OCI-LY3 (cell line): ENCODE results near the gene FHL2.

Experiments
- CTCF ChIP-seq: fragments of 200-600, 300-600 bp; sonication (generic); IDR thresholded peaks from 2 replicates; pipeline ENCODE4 v1.5.1; 2014; ENCODE audit warnings: antibody characterized with exemption, low read length, low read depth
- EZH2phosphoT487 ChIP-seq: fragments of 200-600 bp; shearing (Covaris generic); IDR thresholded peaks from 2 replicates; pipeline ENCODE4 v1.6.1; 2018; ENCODE audit warnings: antibody characterized with exemption, mixed run types, low read depth

DNA sequence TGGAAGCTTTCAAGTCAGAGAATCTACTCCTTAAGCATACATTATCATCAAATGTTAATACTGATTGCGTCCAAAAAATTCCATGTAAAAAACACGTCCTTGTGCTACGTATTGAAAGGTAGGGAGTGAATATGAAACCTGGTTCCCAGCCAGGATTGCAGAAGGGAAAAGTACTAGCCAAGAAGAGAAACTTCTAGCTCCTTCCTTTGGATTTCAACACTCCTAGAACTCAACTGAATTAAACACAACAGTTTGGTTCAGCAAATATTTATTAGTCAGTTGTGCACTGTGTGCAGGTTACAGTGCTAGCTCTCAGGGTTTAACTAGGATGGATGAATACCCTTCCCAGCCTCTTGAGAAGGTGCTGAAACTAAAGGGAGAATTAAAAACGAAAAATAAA is 33.9 kb upstream of the FHL2 start:
- TF ChIP-seq CTCF: no peak
- no peak for TF ChIP-seq EZH2phosphoT487
